GM21390 (cell line): Measurements from ENCODE around the gene PANK2.

Experiments
- ATAC-seq: cut with Tn5 transposase; IDR thresholded peaks from one replicate; pipeline ENCODE4 v1.9.1; 2021; ENCODE audit not compliant: unreplicated experiment

Gene PANK2

GRCh38 chr20:3976511-3976910 lies 87.3 kb downstream of the PANK2 start:
- no peak for ATAC-seq
